ENCODE results near the gene APOB.

GRCh38 chr2:21084401-21084800, 40.5 kb upstream of the APOB start:
- no peak for TF ChIP-seq CTCF (IDR thresholded peaks at IDR 0.05)
- TF ChIP-seq POLR2A (IDR thresholded peaks at IDR 0.05), result no peak
- TF ChIP-seq EP300 (IDR thresholded peaks at IDR 0.05), result no peak
